Keratinocyte (primary cell): ENCODE measurements around the gene CPNE7. TPM values are rescaled to one million over a fixed set of nuclear protein-coding genes. Genes with fewer than 3 reads are reported as not detected.

Source experiments
- DNase-seq: peaks from one replicate; pipeline ENCODE4 v3.0.0-alpha.2; 2011; ENCODE audit warnings: low read depth, missing footprints, low spot score
- FAIRE-seq: peaks from 2 replicates; lab custom pipeline; 2011; peaks lifted over from hg19 to GRCh38; lab: Jason Lieb, UNC
- H2AFZ ChIP-seq: 2 replicates; pipeline ENCODE4 v1.6.0; 2012; ENCODE audit warnings: low read length, control low read depth, inconsistent platforms; ENCODE audit not compliant: control insufficient read depth
- H3K27ac ChIP-seq: 2 replicates; pipeline ENCODE4 v1.5.1; 2011; ENCODE audit warnings: low read length; ENCODE audit not compliant: control insufficient read depth, insufficient read depth
- H3K27me3 ChIP-seq: 3 replicates; pipeline ENCODE4 v1.6.0; 2011; ENCODE audit warnings: low read length; ENCODE audit not compliant: control insufficient read depth, insufficient read depth; ENCODE audit errors: extremely low read depth
- H3K36me3 ChIP-seq, 2 experiments: 2 replicates in 1 of 2; 3 replicates in 1 of 2; pipeline ENCODE4 v1.5.1; 2011; ENCODE audit warnings: low read length in 2 of 2, mild to moderate bottlenecking in 1 of 2; ENCODE audit not compliant: control insufficient read depth in 2 of 2, insufficient read depth in 2 of 2; ENCODE audit errors: extremely low read depth in 1 of 2
- H3K4me1 ChIP-seq: 3 replicates; pipeline ENCODE4 v1.5.1; 2011; ENCODE audit warnings: low read length; ENCODE audit not compliant: control insufficient read depth, insufficient read depth; ENCODE audit errors: extremely low read depth
- H3K4me2 ChIP-seq: 3 replicates; pipeline ENCODE4 v1.6.0; 2011; ENCODE audit warnings: low read depth, low read length; ENCODE audit not compliant: control insufficient read depth, insufficient read depth; ENCODE audit errors: extremely low read depth
- H3K4me3 ChIP-seq, 3 experiments: fragments of 200-600 bp in 1 of 3; sonication (generic) in 1 of 3; 2 replicates in 2 of 3; 3 replicates in 1 of 3; pipeline ENCODE4 v1.5.1; 2011 to 2016; ENCODE audit warnings: low read length in 3 of 3, mild to moderate bottlenecking in 3 of 3, control low read depth in 2 of 3, inconsistent platforms in 1 of 3, low read depth in 1 of 3, mixed read lengths in 1 of 3, mixed run types in 1 of 3, moderate library complexity in 1 of 3; ENCODE audit not compliant: control insufficient read depth in 2 of 3, insufficient read depth in 2 of 3; ENCODE audit errors: extremely low read depth in 1 of 3
- H3K79me2 ChIP-seq: 2 replicates; pipeline ENCODE4 v1.6.0; 2012; ENCODE audit warnings: low read length; ENCODE audit not compliant: control insufficient read depth, insufficient read depth
- H3K9ac ChIP-seq: 3 replicates; pipeline ENCODE4 v1.6.0; 2011; ENCODE audit warnings: low read length; ENCODE audit not compliant: control insufficient read depth, insufficient read depth; ENCODE audit errors: extremely low read depth
- H3K9me1 ChIP-seq: 3 replicates; pipeline ENCODE4 v1.6.0; 2011; ENCODE audit warnings: low read length; ENCODE audit not compliant: control insufficient read depth, insufficient read depth; ENCODE audit errors: extremely low read depth
- H3K9me3 ChIP-seq: 2 replicates; pipeline ENCODE4 v1.5.1; 2012; ENCODE audit warnings: low read depth, low read length; ENCODE audit not compliant: control insufficient read depth
- H4K20me1 ChIP-seq: 3 replicates; pipeline ENCODE4 v1.6.0; 2011; ENCODE audit warnings: low read length; ENCODE audit not compliant: control insufficient read depth, insufficient read depth; ENCODE audit errors: extremely low read depth
- EZH2 ChIP-seq: IDR thresholded peaks from one replicate; pipeline ENCODE4 v1.6.1; 2012; ENCODE audit warnings: inconsistent platforms, mild to moderate bottlenecking, low read length, moderate library complexity
- dilution Hi-C: fragments of 300-500 bp; cut with MboI; formaldehyde crosslinking; loops from one replicate; pipeline ENCODE4 v1.7.0; 2020; ENCODE audit warnings: low sequenced_read_pairs; ENCODE audit not compliant: extremely low pct_ligation_motif_present
- polyA minus RNA-seq, 3 experiments: library from RNA; depleted of rRNA, polyadenylated mRNA; stranded (reverse); fragments of >200 nt; gene quantifications; 1 replicate in 1 of 3; 2 replicates in 1 of 3; 3 replicates in 1 of 3; pipeline ENCODE4 v1.2.3, GENCODE V29; 2011
- polyA plus RNA-seq, 5 experiments: library from polyadenylated mRNA; depleted of rRNA in 3 of 5; stranded (reverse) in 3 of 5; stranded (forward) in 1 of 5; unstranded in 1 of 5; fragments of >200 nt; gene quantifications; 1 replicate in 1 of 5; 2 replicates in 3 of 5; 3 replicates in 1 of 5; pipeline versions ENCODE4 v1.2.1 to v1.2.3, GENCODE V29; 2011 to 2012; ENCODE audit warnings: missing spikeins in 2 of 5, low read depth in 1 of 5, low replicate concordance in 1 of 5
- TF ChIP-seq, protein P1 (sequence below), 3 experiments: IDR thresholded peaks in 1 of 3; conservative IDR thresholded peaks in 1 of 3; optimal IDR thresholded peaks in 1 of 3; 2 replicates in 2 of 3; 3 replicates in 1 of 3; pipeline versions ENCODE3 to v1.5.1; 2011; ENCODE audit warnings: low read length in 3 of 3, mild to moderate bottlenecking in 3 of 3, moderate library complexity in 2 of 3, control low read depth in 1 of 3, inconsistent platforms in 1 of 3; ENCODE audit not compliant: insufficient read depth in 2 of 3; ENCODE audit errors: extremely low read depth in 1 of 3

CPNE7 gene
- 6.2 to 12.4 TPM (median 9.1 TPM) in 3 replicates for polyA plus RNA-seq
- 22.3 TPM for polyA plus RNA-seq (2011; ENCODE audit: low read depth)
- 1.8 and 3.4 TPM in 2 replicates for polyA plus RNA-seq (2011; cell fraction: cytosol; rRNA removed)
- 124 and 133 TPM in 2 replicates for polyA plus RNA-seq (2011; cell fraction: nucleus; rRNA removed)
- 3.5 and 8.3 TPM in 2 replicates for polyA plus RNA-seq (2012; ENCODE audit: low replicate concordance)
- 2.6 to 4.3 TPM (median 3.0 TPM) in 3 replicates for polyA minus RNA-seq
- 6.7 TPM for polyA minus RNA-seq (2011; cell fraction: cytosol; rRNA and poly(A)+ RNA removed)
- polyA minus RNA-seq (2011; cell fraction: nucleus; rRNA and poly(A)+ RNA removed) = 12.8 and 13.6 TPM in 2 replicates

DNA sequence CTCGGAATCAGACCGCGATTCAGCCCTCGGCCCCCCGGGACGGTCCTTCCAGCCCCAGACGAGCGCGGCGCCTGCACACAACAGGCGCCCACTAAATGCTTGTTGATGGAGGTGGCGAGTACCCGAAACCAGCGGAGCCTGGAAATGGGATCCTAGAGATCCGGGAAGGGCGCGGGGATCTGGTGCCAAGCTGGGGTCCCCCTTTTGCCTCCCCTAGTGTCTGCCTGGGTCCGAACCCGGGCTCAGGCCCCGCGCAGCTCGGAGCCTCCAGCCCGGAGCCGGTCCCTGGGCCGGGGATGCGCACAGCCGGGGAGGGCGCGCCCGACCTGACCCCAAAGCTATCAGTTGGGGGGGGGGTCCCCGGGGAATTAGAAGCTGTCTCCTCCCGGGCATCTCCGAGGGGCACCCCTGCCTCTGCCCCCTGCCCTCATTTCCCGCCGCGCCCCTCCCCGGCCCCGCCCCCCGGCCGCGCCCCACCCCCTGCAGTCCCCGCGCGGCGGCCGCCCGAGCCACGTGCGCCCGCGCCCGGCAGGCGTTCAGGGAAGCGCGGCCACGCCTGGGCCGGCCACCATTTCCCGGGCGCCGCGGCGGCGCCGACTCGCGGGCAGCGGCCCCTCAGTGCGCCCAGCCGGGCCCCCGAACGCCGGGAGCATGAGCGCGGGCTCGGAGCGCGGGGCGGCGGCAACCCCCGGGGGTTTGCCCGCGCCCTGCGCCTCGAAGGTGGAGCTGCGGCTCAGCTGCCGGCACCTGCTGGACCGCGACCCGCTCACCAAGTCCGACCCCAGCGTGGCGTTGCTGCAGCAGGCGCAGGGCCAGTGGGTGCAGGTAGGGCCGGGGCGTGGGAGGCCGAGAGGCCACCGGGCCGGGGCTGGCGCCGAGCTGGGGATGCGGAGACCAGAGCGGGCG, at the start of gene CPNE7:
Gene CPNE7 (plus strand): TSS at position 512 of the 906 bp plus-strand sequence. CDS start 140 bp downstream, at position 652.
- peak within 1 kb of the TSS; percentile 69 for H3K4me2 ChIP-seq
- peak within 1 kb of the TSS; percentile 15 for H3K9ac ChIP-seq
- FAIRE-seq = no peak
- H3K9me3 ChIP-seq = no peaks in the 10 kb centered on the region
- no peak within 1 kb of the TSS for H3K27ac ChIP-seq
- peak within 1 kb of the TSS; percentile 44 for H2AFZ ChIP-seq
- no peak for DNase-seq
- H3K9me1 ChIP-seq = no peaks in the 10 kb centered on the region
- peak within 1 kb of the TSS; percentile 35 to 54 (median 44) for H3K4me3 ChIP-seq
- H3K36me3 ChIP-seq = peaks cover 0 to 2% of the 10 kb centered on the region in 2 experiments
- H3K27me3 ChIP-seq = peaks cover 18% of the 10 kb centered on the region
- dilution Hi-C loops = no loop called here
- no peaks in the 10 kb centered on the region for H3K79me2 ChIP-seq
- H4K20me1 ChIP-seq = no peaks in the 10 kb centered on the region
- no peak for TF ChIP-seq EZH2
- TF ChIP-seq, protein P1, sequence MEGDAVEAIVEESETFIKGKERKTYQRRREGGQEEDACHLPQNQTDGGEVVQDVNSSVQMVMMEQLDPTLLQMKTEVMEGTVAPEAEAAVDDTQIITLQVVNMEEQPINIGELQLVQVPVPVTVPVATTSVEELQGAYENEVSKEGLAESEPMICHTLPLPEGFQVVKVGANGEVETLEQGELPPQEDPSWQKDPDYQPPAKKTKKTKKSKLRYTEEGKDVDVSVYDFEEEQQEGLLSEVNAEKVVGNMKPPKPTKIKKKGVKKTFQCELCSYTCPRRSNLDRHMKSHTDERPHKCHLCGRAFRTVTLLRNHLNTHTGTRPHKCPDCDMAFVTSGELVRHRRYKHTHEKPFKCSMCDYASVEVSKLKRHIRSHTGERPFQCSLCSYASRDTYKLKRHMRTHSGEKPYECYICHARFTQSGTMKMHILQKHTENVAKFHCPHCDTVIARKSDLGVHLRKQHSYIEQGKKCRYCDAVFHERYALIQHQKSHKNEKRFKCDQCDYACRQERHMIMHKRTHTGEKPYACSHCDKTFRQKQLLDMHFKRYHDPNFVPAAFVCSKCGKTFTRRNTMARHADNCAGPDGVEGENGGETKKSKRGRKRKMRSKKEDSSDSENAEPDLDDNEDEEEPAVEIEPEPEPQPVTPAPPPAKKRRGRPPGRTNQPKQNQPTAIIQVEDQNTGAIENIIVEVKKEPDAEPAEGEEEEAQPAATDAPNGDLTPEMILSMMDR (optimal IDR thresholded peaks at IDR 0.05 in 1 of 3, IDR thresholded peaks at IDR 0.05 in 1 of 3, conservative IDR thresholded peaks at IDR 0.05 in 1 of 3; ENCODE audit: extremely low read depth in 1 of 3, insufficient read depth in 2 of 3, low read length in 3 of 3) = no peak
- H3K4me1 ChIP-seq = peaks cover 5% of the 10 kb centered on the region

DNA sequence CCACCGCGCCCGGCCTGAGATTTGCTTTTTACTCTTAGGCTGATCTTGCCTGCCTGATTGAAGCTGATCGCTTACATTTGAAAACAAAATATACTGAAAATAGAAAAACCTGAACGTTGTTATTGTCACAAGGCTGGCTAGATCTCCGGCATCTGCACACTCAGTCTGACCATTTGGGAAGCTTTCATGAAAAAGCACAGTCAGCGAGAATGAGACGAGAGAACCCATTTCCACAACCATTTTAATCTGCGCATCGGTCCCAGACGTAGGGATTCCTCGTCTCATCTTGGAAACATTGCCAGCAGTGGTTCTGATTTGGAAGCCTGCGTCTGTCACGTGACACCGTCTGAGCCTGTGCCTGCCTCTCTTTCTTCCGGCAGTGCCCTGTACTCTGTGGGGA, 46.5 kb upstream of the CPNE7 start:
- peaks cover 10% of the 10 kb centered on the region for H3K79me2 ChIP-seq
- H3K9me1 ChIP-seq = no peaks in the 10 kb centered on the region
- H3K27me3 ChIP-seq = no peaks in the 10 kb centered on the region
- no peaks in the 10 kb centered on the region for H4K20me1 ChIP-seq
- no peak overlapping the region for H3K4me3 ChIP-seq
- H3K9ac ChIP-seq = no peak overlapping the region
- TF ChIP-seq, protein P1 (optimal IDR thresholded peaks at IDR 0.05 in 1 of 3, IDR thresholded peaks at IDR 0.05 in 1 of 3, conservative IDR thresholded peaks at IDR 0.05 in 1 of 3; ENCODE audit: extremely low read depth in 1 of 3, insufficient read depth in 2 of 3, low read length in 3 of 3) = no peak
- no peak for TF ChIP-seq EZH2
- no peaks in the 10 kb centered on the region for H3K9me3 ChIP-seq
- H3K36me3 ChIP-seq = peaks cover 46 to 60% of the 10 kb centered on the region in 2 experiments
- dilution Hi-C loops = no loop called here
- H3K4me2 ChIP-seq = no peak overlapping the region
- no peak overlapping the region for H3K27ac ChIP-seq
- DNase-seq (no peak), FAIRE-seq (no peak)
- no peak overlapping the region for H2AFZ ChIP-seq
- no peaks in the 10 kb centered on the region for H3K4me1 ChIP-seq
